ENCODE results near the gene ZNF776.
"Not testable (repeated sequence)": the region's sequence is repeated elsewhere in the genome, so short reads cannot be mapped to it uniquely, and the experiment has no call there.

Gene ZNF776

DNA sequence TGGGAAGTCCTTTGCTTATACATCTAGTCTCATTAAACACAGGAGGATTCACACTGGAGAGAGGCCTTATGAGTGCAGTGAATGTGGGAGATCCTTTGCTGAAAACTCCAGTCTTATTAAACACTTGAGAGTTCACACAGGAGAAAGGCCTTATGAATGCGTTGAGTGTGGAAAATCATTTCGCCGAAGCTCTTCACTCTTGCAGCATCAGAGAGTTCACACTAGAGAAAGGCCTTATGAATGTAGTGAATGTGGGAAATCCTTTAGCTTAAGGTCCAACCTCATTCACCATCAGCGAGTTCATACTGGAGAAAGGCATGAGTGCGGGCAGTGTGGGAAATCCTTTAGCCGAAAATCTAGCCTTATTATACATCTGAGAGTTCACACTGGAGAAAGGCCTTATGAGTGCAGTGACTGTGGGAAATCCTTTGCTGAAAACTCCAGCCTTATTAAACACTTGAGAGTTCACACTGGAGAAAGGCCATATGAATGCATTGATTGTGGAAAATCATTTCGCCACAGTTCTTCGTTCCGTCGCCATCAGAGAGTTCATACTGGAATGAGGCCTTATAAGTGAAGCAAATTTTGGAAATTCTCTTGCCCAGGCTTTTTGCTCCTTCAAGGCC is 32.7 kb downstream of the ZNF776 start:
- DNase-seq = no peak

DNA sequence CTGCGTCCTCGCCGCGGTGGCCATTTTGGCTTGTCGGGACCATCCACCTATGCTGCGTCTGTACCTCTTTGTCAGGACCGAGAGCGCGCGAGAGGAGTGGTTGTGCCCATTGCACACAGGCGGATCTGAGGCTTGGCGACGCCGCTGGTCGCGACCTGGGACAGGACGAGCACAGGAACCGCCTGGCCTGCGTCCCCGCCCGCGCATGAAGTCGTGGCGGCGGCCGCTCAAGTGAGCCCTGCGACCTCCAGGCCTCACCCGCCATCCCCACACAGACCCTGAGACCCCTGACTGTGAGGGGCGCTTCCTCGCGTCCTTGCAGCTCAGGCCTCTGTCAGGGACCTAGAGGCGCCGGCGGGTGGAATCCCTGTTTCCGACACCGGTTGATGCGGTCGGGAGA is 39.7 kb downstream of the ZNF776 start:
- no peak for DNase-seq

DNA sequence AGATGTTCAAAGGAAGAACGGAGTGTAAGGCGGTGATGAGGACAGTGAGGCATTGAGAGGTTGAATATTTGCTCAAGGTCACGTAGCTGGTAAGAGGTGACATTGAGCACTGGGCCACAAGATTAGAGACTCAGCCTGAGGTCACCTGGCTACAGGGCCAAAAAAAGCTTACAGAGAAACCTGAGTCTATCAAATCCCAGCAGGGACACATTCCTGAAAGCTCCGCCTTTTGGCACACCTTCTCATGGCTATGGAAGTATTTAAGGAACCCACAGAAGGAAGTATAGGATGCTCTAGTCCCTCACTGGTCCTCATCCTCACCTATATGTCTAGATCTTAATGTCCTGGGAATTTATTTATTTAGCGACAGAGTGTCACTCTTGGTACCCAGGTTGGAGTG is 40.3 kb downstream of the ZNF776 start:
- no peak for DNase-seq

DNA sequence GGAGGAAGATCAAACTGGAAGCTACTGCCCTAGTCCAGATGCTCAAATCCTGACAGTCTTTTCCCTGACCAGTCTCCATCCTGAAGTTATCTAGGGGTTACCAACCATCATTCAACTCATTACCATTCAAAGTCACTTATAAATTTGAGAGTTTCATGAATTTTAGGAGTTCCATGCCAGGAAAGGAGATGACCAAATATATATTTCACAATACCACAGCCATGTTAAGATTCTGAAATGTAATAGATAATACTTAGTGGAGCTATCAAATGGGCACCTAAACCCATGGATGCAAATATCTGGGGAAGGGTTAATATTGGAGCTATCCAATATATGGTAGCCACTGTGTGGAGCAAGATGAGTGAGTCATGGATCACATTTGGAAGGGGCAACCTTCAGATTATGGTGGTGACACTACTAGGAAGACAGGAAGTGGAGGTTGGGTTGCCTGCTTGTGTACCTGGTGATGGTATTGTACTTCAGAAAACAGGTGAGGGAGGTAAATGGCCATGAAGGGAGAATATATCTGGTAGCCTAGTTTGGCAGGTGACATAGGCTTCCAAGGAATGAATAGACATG is 41.6 kb downstream of the ZNF776 start:
- DNase-seq = no peak

DNA sequence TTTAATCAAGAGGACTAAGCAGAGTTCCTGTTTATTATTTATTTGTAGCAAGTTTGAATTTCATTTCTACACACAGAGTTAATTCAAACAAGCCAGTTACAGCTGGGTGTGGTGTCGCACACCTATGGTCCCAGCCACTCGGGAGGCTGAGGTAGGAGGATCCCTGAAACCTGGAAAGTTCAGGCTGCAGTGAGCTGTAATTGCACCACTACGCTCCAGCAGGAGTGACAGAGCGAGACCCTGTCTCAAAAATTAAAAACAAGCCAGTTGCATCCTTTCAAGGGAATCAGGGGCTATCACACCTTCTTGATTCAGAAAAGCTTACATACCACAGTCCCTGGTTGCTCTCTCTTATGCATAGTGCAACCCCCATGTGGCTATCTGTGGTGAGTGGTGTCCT is 42.7 kb downstream of the ZNF776 start:
- DNase-seq = no peak

DNA sequence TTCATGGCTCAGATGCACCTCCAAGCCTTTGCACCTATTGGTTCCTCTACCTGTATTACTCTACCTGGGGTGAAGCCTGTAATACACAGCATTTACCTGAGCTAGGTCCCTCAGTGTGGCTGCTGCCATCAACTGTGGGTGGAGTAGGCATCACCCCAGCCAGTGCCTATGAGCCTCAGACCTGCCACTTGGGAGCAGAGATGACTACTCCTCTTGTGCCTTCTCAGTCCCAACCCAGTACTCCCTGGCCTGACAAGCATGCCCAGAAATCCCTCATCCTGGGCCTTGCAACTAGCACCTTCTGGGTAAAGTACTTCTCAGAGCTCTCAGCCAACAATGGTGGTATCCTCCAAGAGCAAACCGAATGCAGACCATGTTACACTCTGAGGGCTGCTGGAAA is 50.0 kb downstream of the ZNF776 start:
- DNase-seq = not testable (repeated sequence)

DNA sequence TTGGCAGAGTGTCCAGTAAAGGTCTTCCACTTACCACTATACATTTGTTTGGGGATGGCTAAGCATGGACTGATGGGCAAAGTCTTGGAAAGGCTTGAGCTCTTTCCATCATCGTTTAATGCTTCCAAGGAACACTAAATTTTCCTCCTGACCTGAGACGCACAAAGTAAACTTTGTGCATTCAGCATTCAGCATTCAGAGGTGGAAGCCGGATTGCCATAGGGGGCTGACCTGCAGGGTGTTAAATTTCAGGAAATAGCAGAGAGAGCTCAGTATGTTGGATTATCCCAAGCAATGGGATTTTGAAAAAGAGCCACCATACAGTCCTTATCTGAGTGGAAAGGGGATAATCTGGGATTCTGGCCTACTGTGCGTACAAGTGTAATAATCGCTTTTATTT is 54.1 kb downstream of the ZNF776 start:
- no peak for DNase-seq

DNA sequence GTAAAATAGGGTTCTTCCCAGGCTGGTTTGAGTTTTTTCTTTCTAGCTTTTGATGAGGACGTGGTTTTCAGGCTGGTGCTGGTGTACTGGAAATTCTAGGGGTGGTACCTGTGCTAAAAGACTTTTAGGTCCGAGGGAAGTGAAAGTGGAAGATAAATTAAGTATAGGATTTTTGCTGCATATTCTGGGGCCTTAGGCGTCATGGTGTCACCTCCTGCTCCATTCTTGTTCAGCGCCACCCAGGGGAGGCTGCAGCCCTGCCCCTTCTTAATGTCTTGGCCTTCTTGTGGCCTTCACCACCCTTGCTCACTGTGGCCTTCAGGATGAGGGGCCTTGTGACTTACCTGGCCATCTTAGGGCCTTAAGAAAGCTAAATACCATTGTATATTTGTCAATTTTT is 55.7 kb downstream of the ZNF776 start:
- no peak for DNase-seq

DNA sequence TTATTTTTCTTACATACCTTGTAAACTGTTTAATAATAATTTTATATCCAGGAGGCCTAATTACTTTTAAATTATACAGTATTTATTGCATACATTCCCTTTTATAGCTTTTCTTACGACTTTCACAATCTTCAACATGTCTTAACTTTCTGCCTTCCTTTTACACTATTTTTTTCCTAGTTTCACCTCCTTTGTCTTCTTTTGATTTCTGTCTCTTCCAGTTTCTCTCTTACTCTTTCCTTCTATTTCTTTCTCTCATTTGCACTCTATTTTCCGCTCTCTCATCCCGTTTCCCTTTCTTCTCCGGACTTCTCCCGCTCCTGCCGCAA is 56.6 kb downstream of the ZNF776 start:
- no peak for DNase-seq

DNA sequence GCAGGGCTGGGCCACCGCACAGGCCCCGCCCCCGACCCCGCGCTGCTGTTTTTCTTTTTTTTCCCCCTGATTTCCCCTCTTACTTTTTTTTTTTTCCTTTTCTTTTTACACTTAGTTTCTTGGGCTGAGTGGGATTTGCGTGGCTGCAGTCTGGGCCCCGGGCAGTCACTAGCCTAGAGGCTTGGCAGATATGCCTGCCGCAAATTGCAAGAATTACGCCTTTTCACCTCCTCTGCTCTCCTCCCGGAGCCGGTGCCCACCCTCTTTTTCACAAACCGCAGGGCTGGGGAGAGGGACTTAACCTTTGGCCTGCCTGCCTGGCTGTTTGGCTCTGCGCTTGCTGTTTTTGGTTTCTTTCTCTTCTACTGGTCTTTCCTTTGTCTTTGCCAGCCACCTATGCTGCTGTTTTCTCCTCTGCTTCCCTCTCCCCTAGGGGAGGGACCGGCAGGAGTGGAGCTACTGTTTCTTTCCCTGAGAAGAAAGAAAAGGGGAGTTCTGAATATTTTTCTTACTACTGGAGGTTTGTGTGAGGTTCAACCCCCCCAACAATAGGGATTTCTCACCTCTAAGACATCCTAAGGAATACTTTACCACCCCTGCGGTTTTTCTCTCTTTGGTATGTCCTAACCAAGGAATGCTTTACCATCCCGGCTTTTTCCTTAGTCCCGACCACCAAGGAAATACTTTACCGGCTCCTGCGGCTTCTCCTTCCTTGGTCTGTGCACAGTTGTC is 57.1 kb downstream of the ZNF776 start:
- DNase-seq = no peak

DNA sequence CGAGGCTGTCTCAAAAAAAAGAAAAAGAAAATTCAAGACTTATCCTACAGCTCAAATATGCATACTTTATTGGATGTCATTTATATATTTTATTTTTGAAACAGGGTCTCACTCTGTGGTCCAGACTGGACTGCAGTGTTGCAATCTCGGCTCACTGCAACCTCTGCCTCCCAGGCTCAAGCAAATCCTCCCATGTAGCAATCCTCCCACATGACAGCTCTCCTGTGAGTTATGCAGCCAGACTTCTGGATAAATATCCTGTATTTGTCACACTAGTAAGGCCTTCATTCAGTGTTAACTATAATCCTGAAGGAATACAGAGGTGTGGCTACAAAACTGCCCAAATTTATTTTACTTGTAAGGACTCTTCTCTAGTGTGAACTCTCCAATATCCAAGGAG is 60.9 kb downstream of the ZNF776 start:
- DNase-seq = no peak
